GM12891 (cell line): ENCODE measurements around the gene SH3BP5L.
A peak's percentile ranks its signal among the peaks of the same experiment; 100 is the strongest.

Source experiments
- DNase-seq: peaks from one replicate; pipeline ENCODE4 v3.0.0; 2011; ENCODE audit warnings: low spot score; ENCODE audit not compliant: insufficient read length
- FAIRE-seq: peaks from 2 replicates; lab custom pipeline; 2011; peaks lifted over from hg19 to GRCh38; lab: Jason Lieb, UNC
- PAX5 ChIP-seq: IDR thresholded peaks from 2 replicates; pipeline ENCODE4 v1.6.1; 2011; ENCODE audit warnings: low read length, moderate library complexity, mild to moderate bottlenecking; ENCODE audit not compliant: insufficient read depth, severe bottlenecking
- POLR2A ChIP-seq: IDR thresholded peaks from 2 replicates; pipeline ENCODE4 v1.6.1; 2011; ENCODE audit warnings: low read depth, low read length, control low read depth
- POLR2AphosphoS5 ChIP-seq: IDR thresholded peaks from 2 replicates; pipeline ENCODE4 v1.6.1; 2011; ENCODE audit warnings: low read depth, low read length, control low read depth
- POU2F2 ChIP-seq: IDR thresholded peaks from 2 replicates; pipeline ENCODE4 v1.6.1; 2011; ENCODE audit warnings: low read depth, mild to moderate bottlenecking, control low read depth, low read length, moderate library complexity
- SPI1 ChIP-seq: IDR thresholded peaks from 2 replicates; pipeline ENCODE4 v1.6.1; 2011; ENCODE audit warnings: low read depth, low read length, control low read depth
- TAF1 ChIP-seq: IDR thresholded peaks from 2 replicates; pipeline ENCODE4 v1.6.1; 2011; ENCODE audit warnings: low read depth, low read length, control low read depth

The SH3BP5L gene

GRCh38 chr1:248860007-248860406, 34.3 kb upstream of the SH3BP5L start:
- no peak for TF ChIP-seq POU2F2
- DNase-seq: no peak
- no peak for FAIRE-seq

GRCh38 chr1:248858891-248859889, 33.5 kb upstream of the SH3BP5L start, which contains the start of gene ZNF692:
TSS of gene ZNF692 (minus strand) at chr1:248859085. CDS start at chr1:248858309, 776 bp downstream.
- DNase-seq (peak; percentile 98), FAIRE-seq (peak; percentile 95)
- TF ChIP-seq TAF1 (no peak), SPI1 (no peak), PAX5 (peak; percentile 61), POU2F2 (peak; percentile 73; the same call in 1 of the 2 replicates), POLR2A (peak; percentile 73; the same call in 1 of the 2 replicates), POLR2AphosphoS5 (peak; percentile 82)

GRCh38 chr1:248858096-248858890, 32.6 kb upstream of the SH3BP5L start:
- peak; percentile 41 for FAIRE-seq
- TF ChIP-seq POLR2A (no peak; the same call in none of the 2 replicates), POU2F2 (0 out of 2 replicates have a peak, but pooled peaks have one; percentile 31)
- peak; percentile 66 for DNase-seq

GRCh38 chr1:248857749-248858095, 32.0 kb upstream of the SH3BP5L start:
- TF ChIP-seq POU2F2 (no peak), POLR2AphosphoS5 (no peak), TAF1 (no peak), PAX5 (no peak), SPI1 (no peak), POLR2A (no peak)
- FAIRE-seq: no peak
- DNase-seq: no peak

- no peak for FAIRE-seq
- no peak for DNase-seq
Measured at GRCh38 chr1:248857201-248857600, 31.5 kb upstream of the SH3BP5L start.

GRCh38 chr1:248856176-248856575, 30.5 kb upstream of the SH3BP5L start:
- DNase-seq: no peak
- no peak for FAIRE-seq
- no peak for TF ChIP-seq POU2F2
- no peak for TF ChIP-seq PAX5
- no peak for TF ChIP-seq POLR2AphosphoS5
- TF ChIP-seq POLR2A: no peak
- no peak for TF ChIP-seq SPI1
- TF ChIP-seq TAF1: no peak

More at GRCh38 chr1:248857201-248857600, 31.5 kb upstream of the SH3BP5L start:
- TF ChIP-seq POLR2AphosphoS5: no peak
- TF ChIP-seq PAX5: no peak
- TF ChIP-seq POU2F2: no peak
- TF ChIP-seq POLR2A: no peak
- TF ChIP-seq SPI1: no peak
- TF ChIP-seq TAF1: no peak

- no peak for FAIRE-seq
- DNase-seq: no peak
- TF ChIP-seq POLR2A: no peak
- TF ChIP-seq POLR2AphosphoS5: no peak
- TF ChIP-seq TAF1: no peak
- TF ChIP-seq POU2F2: no peak
- no peak for TF ChIP-seq SPI1
- no peak for TF ChIP-seq PAX5
Measured at GRCh38 chr1:248855580-248855979, 29.9 kb upstream of the SH3BP5L start.

- no peak for TF ChIP-seq PAX5
- TF ChIP-seq POU2F2: no peak
- 0 out of 2 replicates have a peak, but pooled peaks have one; percentile 20 for TF ChIP-seq POLR2A
- no peak for TF ChIP-seq TAF1
- no peak for TF ChIP-seq SPI1
- TF ChIP-seq POLR2AphosphoS5: no peak
- FAIRE-seq (no peak), DNase-seq (no peak)
Measured at GRCh38 chr1:248853663-248854375, 28.1 kb upstream of the SH3BP5L start.
